IMR-90 (cell line): ENCODE results near the gene MAT2B. TPM values are rescaled to one million over a fixed set of nuclear protein-coding genes. Genes with fewer than 3 reads are reported as not detected.

ENCODE experiments used
- ATAC-seq: fragments of 200-7000 bp; cut with Tn5 transposase; 2 replicates; pipeline ENCODE4 v1.9.1; 2020; ENCODE audit warnings: low read depth, mild to moderate bottlenecking, moderate library complexity
- BruUV-seq: library from RNA; stranded (reverse); fragments of 400-500 nt; replicated peaks from 2 replicates; lab custom pipeline; 2021; lab: Mats Ljungman, UMichigan
- CTCF ChIA-PET: fragments of 300-600 bp; formaldehyde crosslinking; extraction: SDS; loops from one replicate; lab custom pipeline; 2021; ENCODE audit warnings: antibody characterized with exemption; lab: Yijun Ruan, JAX
- POLR2A ChIA-PET: fragments of 300-600 bp; sonication (Branson Sonifier 250); formaldehyde crosslinking; loops from one replicate; lab custom pipeline; 2022; ENCODE audit warnings: antibody characterized with exemption; ENCODE audit not compliant: unreplicated experiment; lab: Charles Lee
- DNase-seq: peaks from one replicate; pipeline ENCODE4 v3.0.0; 2013
- H2AFZ ChIP-seq: replicated peaks from 2 replicates; pipeline ENCODE3; 2013; ENCODE audit warnings: low read length, mild to moderate bottlenecking; ENCODE audit not compliant: poor library complexity
- H2AK5ac ChIP-seq: 2 replicates; pipeline ENCODE4 v1.6.1; 2013; ENCODE audit warnings: low read depth, low read length, inconsistent platforms
- H2AK9ac ChIP-seq: replicated peaks from 2 replicates; pipeline ENCODE3; 2013; ENCODE audit warnings: mild to moderate bottlenecking, low read depth, low read length, moderate library complexity; ENCODE audit not compliant: poor library complexity
- H2BK120ac ChIP-seq: 2 replicates; pipeline ENCODE4 v1.6.1; 2013; ENCODE audit warnings: low read depth, low read length, inconsistent platforms
- H2BK15ac ChIP-seq: 3 replicates; pipeline ENCODE4 v1.6.1; 2013; ENCODE audit warnings: low read depth, low read length, inconsistent platforms
- H2BK20ac ChIP-seq: 2 replicates; pipeline ENCODE4 v1.6.1; 2013; ENCODE audit warnings: low read depth, mild to moderate bottlenecking, inconsistent platforms, low read length, moderate library complexity
- H2BK5ac ChIP-seq: 2 replicates; pipeline ENCODE4 v1.6.1; 2013; ENCODE audit warnings: mild to moderate bottlenecking, low read depth, low read length, inconsistent platforms; ENCODE audit not compliant: poor library complexity, severe bottlenecking
- H3K14ac ChIP-seq: replicated peaks from 2 replicates; pipeline ENCODE4 v1.6.1; 2013; ENCODE audit warnings: low read depth, low read length, inconsistent platforms
- H3K18ac ChIP-seq: 2 replicates; pipeline ENCODE4 v1.6.1; 2013; ENCODE audit warnings: low read depth, low read length, control low read depth
- H3K23ac ChIP-seq: 2 replicates; pipeline ENCODE4 v1.6.1; 2013; ENCODE audit warnings: low read depth, low read length, inconsistent platforms
- H3K27ac ChIP-seq: 2 replicates; pipeline ENCODE4 v1.5.1; 2013; ENCODE audit warnings: mild to moderate bottlenecking, control low read depth, low read length; ENCODE audit not compliant: insufficient read depth
- H3K27me3 ChIP-seq: 2 replicates; pipeline ENCODE4 v1.6.1; 2013; ENCODE audit warnings: low read length; ENCODE audit not compliant: control insufficient read depth, insufficient read depth
- H3K36me3 ChIP-seq: 2 replicates; pipeline ENCODE4 v1.6.1; 2013; ENCODE audit warnings: low read length, mixed read lengths; ENCODE audit not compliant: control insufficient read depth, insufficient read depth
- H3K4ac ChIP-seq: 2 replicates; pipeline ENCODE4 v1.6.1; 2013; ENCODE audit warnings: low read depth, low read length, inconsistent platforms
- H3K4me1 ChIP-seq: 2 replicates; pipeline ENCODE4 v1.6.1; 2013; ENCODE audit warnings: low read length, mixed read lengths; ENCODE audit not compliant: control insufficient read depth, insufficient read depth
- H3K4me2 ChIP-seq: 2 replicates; pipeline ENCODE4 v1.6.1; 2013; ENCODE audit warnings: low read depth, mild to moderate bottlenecking, control low read depth, low read length, moderate library complexity
- H3K4me3 ChIP-seq: 2 replicates; pipeline ENCODE4 v1.5.1; 2013; ENCODE audit warnings: low read depth, mild to moderate bottlenecking, control low read depth, low read length, moderate library complexity; ENCODE audit not compliant: insufficient read depth
- H3K56ac ChIP-seq: 2 replicates; pipeline ENCODE4 v1.6.1; 2013; ENCODE audit warnings: low read length, inconsistent platforms; ENCODE audit not compliant: insufficient read depth; ENCODE audit errors: extremely low read depth
- H3K79me1 ChIP-seq, 2 experiments: 2 replicates each; pipeline ENCODE4 v1.6.1; 2013; ENCODE audit warnings: low read length in 2 of 2, inconsistent platforms in 1 of 2, low read depth in 1 of 2
- H3K9ac ChIP-seq: 2 replicates; pipeline ENCODE4 v1.6.1; 2013; ENCODE audit warnings: low read depth, low read length, control low read depth
- H3K9me1 ChIP-seq: 2 replicates; pipeline ENCODE4 v1.6.1; 2013; ENCODE audit warnings: low read length, inconsistent platforms; ENCODE audit not compliant: insufficient read depth
- H3K9me3 ChIP-seq: 2 replicates; pipeline ENCODE4 v1.6.1; 2013; ENCODE audit warnings: low read length; ENCODE audit not compliant: control insufficient read depth, insufficient read depth
- H4K20me1 ChIP-seq: 2 replicates; pipeline ENCODE4 v1.6.1; 2013; ENCODE audit warnings: low read length, inconsistent platforms; ENCODE audit not compliant: insufficient read depth
- H4K5ac ChIP-seq: 2 replicates; pipeline ENCODE4 v1.6.1; 2013; ENCODE audit warnings: mild to moderate bottlenecking, low read depth, low read length, control low read depth
- H4K8ac ChIP-seq, 2 experiments: 2 replicates each; pipeline ENCODE4 v1.6.1; 2013; ENCODE audit warnings: low read depth in 2 of 2, low read length in 2 of 2, control low read depth in 1 of 2, inconsistent platforms in 1 of 2
- H4K91ac ChIP-seq: 2 replicates; pipeline ENCODE4 v1.6.1; 2013; ENCODE audit warnings: low read depth, low read length, inconsistent platforms; ENCODE audit not compliant: insufficient read depth
- BHLHE40 ChIP-seq: fragments of 150-350 bp; IDR thresholded peaks from 2 replicates; pipeline ENCODE4 v1.6.1; 2016; ENCODE audit warnings: mild to moderate bottlenecking, low read depth, low read length
- CEBPB ChIP-seq: IDR thresholded peaks from 2 replicates; pipeline ENCODE4 v1.6.1; 2012; ENCODE audit warnings: low read depth, low read length, improper control_type of control experiment
- CTCF ChIP-seq: conservative IDR thresholded peaks from 2 replicates; pipeline ENCODE4 v1.5.1; 2012; ENCODE audit warnings: mild to moderate bottlenecking, low read depth, low read length, improper control_type of control experiment
- ELK1 ChIP-seq: fragments of 150-350 bp; IDR thresholded peaks from 2 replicates; pipeline ENCODE4 v1.6.1; 2016; ENCODE audit warnings: low read depth, mild to moderate bottlenecking, low read length, moderate library complexity, borderline replicate concordance
- FOS ChIP-seq: fragments of 150-350 bp; IDR thresholded peaks from 2 replicates; pipeline ENCODE4 v1.6.1; 2016; ENCODE audit warnings: low read depth, low read length
- MAFK ChIP-seq: IDR thresholded peaks from 2 replicates; pipeline ENCODE4 v1.6.1; 2012; ENCODE audit warnings: low read depth, low read length, improper control_type of control experiment
- MAZ ChIP-seq: IDR thresholded peaks from 2 replicates; pipeline ENCODE4 v1.6.1; 2012; ENCODE audit warnings: low read depth, mild to moderate bottlenecking, low read length, improper control_type of control experiment, moderate library complexity, borderline replicate concordance
- MXI1 ChIP-seq: IDR thresholded peaks from 2 replicates; pipeline ENCODE4 v1.6.1; 2012; ENCODE audit warnings: low read depth, mild to moderate bottlenecking, low read length, moderate library complexity, borderline replicate concordance
- NFE2L2 ChIP-seq: fragments of 150-350 bp; IDR thresholded peaks from 2 replicates; pipeline ENCODE4 v1.6.1; 2016; ENCODE audit warnings: low read depth, mild to moderate bottlenecking, low read length
- RCOR1 ChIP-seq: IDR thresholded peaks from 2 replicates; pipeline ENCODE4 v1.6.1; 2012; ENCODE audit warnings: mild to moderate bottlenecking, low read length, improper control_type of control experiment; ENCODE audit not compliant: insufficient replicate concordance
- RFX5 ChIP-seq: IDR thresholded peaks from 2 replicates; pipeline ENCODE4 v1.8.0; 2012; ENCODE audit warnings: low read depth, mild to moderate bottlenecking, low read length, moderate library complexity
- SMC3 ChIP-seq: fragments of 150-350 bp; IDR thresholded peaks from 2 replicates; pipeline ENCODE4 v1.6.1; 2016; ENCODE audit warnings: low read depth, mild to moderate bottlenecking, antibody characterized with exemption, low read length, moderate library complexity
- WGBS, 2 experiments: methylation state at CpG; one replicate each; pipeline versions ENCODE4 v1.1.5 to v1.1.7; 2013; ENCODE audit warnings: missing lambda C conversion rate in 2 of 2; ENCODE audit not compliant: insufficient read length in 1 of 2; ENCODE audit errors: extremely low coverage in 2 of 2; 5-methylcytosine and 5-hydroxymethylcytosine counted together
- dilution Hi-C: fragments of 300-500 bp; cut with HindIII; formaldehyde crosslinking; loops from one replicate; pipeline ENCODE4 v1.14.3; 2018; ENCODE audit warnings: low sequenced_read_pairs; ENCODE audit not compliant: unreplicated experiment
- in situ Hi-C: fragments of 300-500 bp; cut with MboI; formaldehyde crosslinking; loops from 3 replicates; pipeline ENCODE4 v1.14.3; 2019; ENCODE audit warnings: low sequenced_read_pairs, inconsistent platforms, mixed read lengths
- intact Hi-C: fragments of 100-400 bp; cut with micrococcal nuclease; formaldehyde crosslinking; loops from 2 replicates; pipeline ENCODE4 v1.10.0; 2022
- polyA plus RNA-seq, 3 experiments: library from polyadenylated mRNA; depleted of rRNA; stranded (reverse); fragments of >200 nt; gene quantifications; 2 replicates each; pipeline ENCODE4 v1.2.3, GENCODE V29; 2012; ENCODE audit warnings: low replicate concordance in 1 of 3
- total RNA-seq: library from RNA; depleted of rRNA; stranded (reverse); fragments of >200 nt; gene quantifications from 2 replicates; pipeline ENCODE4 v1.2.3, GENCODE V29; 2012
- TF ChIP-seq, protein P1 (sequence below): fragments of 150-350 bp; IDR thresholded peaks from 2 replicates; pipeline ENCODE4 v1.6.1; 2017; ENCODE audit warnings: mild to moderate bottlenecking, antibody characterized with exemption, low read length, low read depth

The MAT2B gene
- total and polyA plus RNA-seq, 2 of the 4 experiments (the other 2 are of a cell fraction), result 41.7 to 80.3 TPM

GRCh38 chr5:163548649-163549048 lies 43.2 kb downstream of the MAT2B start:
- in situ Hi-C loops, result no loop called here
- DNase-seq, result no peak
- intact Hi-C loops, result no loop called here
- Histone ChIP-seq H3K9ac (no peak overlapping the region), H3K14ac (no peak overlapping the region), H2BK15ac (no peak overlapping the region), H3K18ac (no peak overlapping the region), H3K36me3 (no peaks in the 10 kb centered on the region), H4K20me1 (no peaks in the 10 kb centered on the region), H3K79me1 (no peaks in the 10 kb centered on the region), H2AFZ (no peak overlapping the region), H4K91ac (no peak overlapping the region), H4K8ac (no peak overlapping the region), H3K23ac (no peak overlapping the region), H3K4me1 (no peaks in the 10 kb centered on the region), H3K4me3 (no peak overlapping the region), H2BK5ac (no peak overlapping the region), H3K9me3 (no peaks in the 10 kb centered on the region), H2BK20ac (no peak overlapping the region), H3K9me1 (no peaks in the 10 kb centered on the region), H4K5ac (no peak overlapping the region), H3K27ac (no peak overlapping the region), H2AK5ac (no peak overlapping the region), H3K56ac (no peak overlapping the region), H3K4ac (no peak overlapping the region), H3K4me2 (no peak overlapping the region), H3K27me3 (no peaks in the 10 kb centered on the region; the same call in 1 of the 2 replicates), H2BK120ac (no peak overlapping the region), H2AK9ac (no peak overlapping the region)
- TF ChIP-seq, protein P1, sequence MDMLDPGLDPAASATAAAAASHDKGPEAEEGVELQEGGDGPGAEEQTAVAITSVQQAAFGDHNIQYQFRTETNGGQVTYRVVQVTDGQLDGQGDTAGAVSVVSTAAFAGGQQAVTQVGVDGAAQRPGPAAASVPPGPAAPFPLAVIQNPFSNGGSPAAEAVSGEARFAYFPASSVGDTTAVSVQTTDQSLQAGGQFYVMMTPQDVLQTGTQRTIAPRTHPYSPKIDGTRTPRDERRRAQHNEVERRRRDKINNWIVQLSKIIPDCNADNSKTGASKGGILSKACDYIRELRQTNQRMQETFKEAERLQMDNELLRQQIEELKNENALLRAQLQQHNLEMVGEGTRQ, result no peak
- TF ChIP-seq NFE2L2 (no peak), SMC3 (no peak), ELK1 (no peak), FOS (no peak), BHLHE40 (no peak), CEBPB (no peak), RFX5 (no peak), RCOR1 (no peak), MXI1 (no peak), CTCF (no peak), MAZ (no peak), MAFK (no peak)
- POLR2A ChIA-PET, result interaction anchor here (0.7 kb wide), 1 partner anchor 102 kb away, joined by 4 read pairs; no protein-coding TSS in a partner anchor
- BruUV-seq, result no TSS peak
- CTCF ChIA-PET, result interaction anchor here (0.8 kb wide), 1 partner anchor 16 kb away, joined by 4 read pairs; no protein-coding TSS in a partner anchor
- ATAC-seq, result no peak
- WGBS, 2 experiments, result no CpG with 5 or more reads among the region's 5 CpGs
- dilution Hi-C loops, result no loop called here
